IMR-90 (cell line): ENCODE results near the gene JAK1.

Experiments
- FOS ChIP-seq: fragments of 150-350 bp; IDR thresholded peaks from 2 replicates; pipeline ENCODE4 v1.6.1; 2016; ENCODE audit warnings: low read depth, low read length
- MAFK ChIP-seq: IDR thresholded peaks from 2 replicates; pipeline ENCODE4 v1.6.1; 2012; ENCODE audit warnings: low read depth, low read length, improper control_type of control experiment
- MXI1 ChIP-seq: IDR thresholded peaks from 2 replicates; pipeline ENCODE4 v1.6.1; 2012; ENCODE audit warnings: low read depth, mild to moderate bottlenecking, low read length, moderate library complexity, borderline replicate concordance
- POLR2A ChIP-seq: IDR thresholded peaks from 2 replicates; pipeline ENCODE4 v1.6.1; 2012; ENCODE audit warnings: mild to moderate bottlenecking, low read depth, low read length
- RFX5 ChIP-seq: IDR thresholded peaks from 2 replicates; pipeline ENCODE4 v1.8.0; 2012; ENCODE audit warnings: low read depth, mild to moderate bottlenecking, low read length, moderate library complexity
- TF ChIP-seq, protein P1 (sequence below): conservative IDR thresholded peaks from 2 replicates; pipeline ENCODE4 v1.5.1; 2012; ENCODE audit warnings: mild to moderate bottlenecking, low read depth, low read length, improper control_type of control experiment

- TF ChIP-seq, protein P1, sequence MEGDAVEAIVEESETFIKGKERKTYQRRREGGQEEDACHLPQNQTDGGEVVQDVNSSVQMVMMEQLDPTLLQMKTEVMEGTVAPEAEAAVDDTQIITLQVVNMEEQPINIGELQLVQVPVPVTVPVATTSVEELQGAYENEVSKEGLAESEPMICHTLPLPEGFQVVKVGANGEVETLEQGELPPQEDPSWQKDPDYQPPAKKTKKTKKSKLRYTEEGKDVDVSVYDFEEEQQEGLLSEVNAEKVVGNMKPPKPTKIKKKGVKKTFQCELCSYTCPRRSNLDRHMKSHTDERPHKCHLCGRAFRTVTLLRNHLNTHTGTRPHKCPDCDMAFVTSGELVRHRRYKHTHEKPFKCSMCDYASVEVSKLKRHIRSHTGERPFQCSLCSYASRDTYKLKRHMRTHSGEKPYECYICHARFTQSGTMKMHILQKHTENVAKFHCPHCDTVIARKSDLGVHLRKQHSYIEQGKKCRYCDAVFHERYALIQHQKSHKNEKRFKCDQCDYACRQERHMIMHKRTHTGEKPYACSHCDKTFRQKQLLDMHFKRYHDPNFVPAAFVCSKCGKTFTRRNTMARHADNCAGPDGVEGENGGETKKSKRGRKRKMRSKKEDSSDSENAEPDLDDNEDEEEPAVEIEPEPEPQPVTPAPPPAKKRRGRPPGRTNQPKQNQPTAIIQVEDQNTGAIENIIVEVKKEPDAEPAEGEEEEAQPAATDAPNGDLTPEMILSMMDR = no peak
- TF ChIP-seq FOS = no peak
- TF ChIP-seq MXI1 = no peak
- TF ChIP-seq POLR2A = no peak
- no peak for TF ChIP-seq RFX5
- no peak for TF ChIP-seq MAFK
Observed at GRCh38 chr1:64950284-64950809, 16.0 kb downstream of the JAK1 start.
